Kidney (tissue), 14 donors: ENCODE measurements around the gene C9. TPM values are rescaled to one million over a fixed set of nuclear protein-coding genes. Genes with fewer than 3 reads are reported as not detected.

Experiments used
- DNase-seq, 5 donors: peaks; one replicate each; pipeline ENCODE4 v3.0.0-alpha.2; 2013 to 2020
- FAIRE-seq: peaks from 2 replicates; lab custom pipeline; 2012; peaks lifted over from hg19 to GRCh38; lab: Jason Lieb, UNC
- H3K27ac ChIP-seq, 2 donors: one replicate each; pipeline ENCODE4 v1.7.0; 2013; ENCODE audit warnings: low read depth in 2 of 2, low read length in 2 of 2, inconsistent platforms in 1 of 2
- H3K27me3 ChIP-seq: one replicate; pipeline ENCODE4 v1.7.1; 2013; ENCODE audit warnings: low read length, inconsistent platforms; ENCODE audit not compliant: control insufficient read depth, insufficient read depth
- H3K36me3 ChIP-seq, 3 donors: one replicate each; pipeline versions ENCODE4 v1.7.0 to v1.7.1; 2013; ENCODE audit warnings: low read length in 3 of 3, control low read depth in 1 of 3, inconsistent platforms in 1 of 3; ENCODE audit not compliant: insufficient read depth in 3 of 3, control insufficient read depth in 2 of 3
- H3K4me1 ChIP-seq, 3 donors: one replicate each; pipeline versions ENCODE4 v1.7.0 to v1.7.1; 2013; ENCODE audit warnings: low read length in 3 of 3, inconsistent platforms in 1 of 3, low read depth in 1 of 3; ENCODE audit not compliant: control insufficient read depth in 2 of 3, insufficient read depth in 2 of 3
- H3K4me3 ChIP-seq, 3 donors: one replicate each; pipeline versions ENCODE4 v1.7.0 to v1.8.1; 2013; ENCODE audit warnings: low read length in 3 of 3, control low read depth in 1 of 3, inconsistent platforms in 1 of 3
- H3K9ac ChIP-seq, 3 donors: one replicate each; pipeline versions ENCODE4 v1.7.0 to v1.7.1; 2013; ENCODE audit warnings: low read length in 3 of 3, control low read depth in 1 of 3, inconsistent platforms in 1 of 3
- H3K9me3 ChIP-seq, 3 donors: one replicate each; pipeline versions ENCODE4 v1.7.0 to v1.7.1; 2013; ENCODE audit warnings: low read length in 3 of 3, control low read depth in 1 of 3, inconsistent platforms in 1 of 3; ENCODE audit not compliant: control insufficient read depth in 2 of 3, insufficient read depth in 1 of 3
- CTCF ChIP-seq: IDR thresholded peaks from 3 replicates; pipeline ENCODE4 v1.5.1; 2012; ENCODE audit warnings: mild to moderate bottlenecking, moderate library complexity, borderline replicate concordance; ENCODE audit not compliant: insufficient read depth; ENCODE audit errors: extremely low read depth
- intact Hi-C: fragments of 100-400 bp; cut with DNase I; formaldehyde crosslinking; loops from one replicate; pipeline ENCODE4 v1.11.1; 2022
- polyA plus RNA-seq: library from polyadenylated mRNA; stranded (reverse); fragments of 350-450 nt; fragmentation: Illumina TruSeq; extraction: RNeasy Lipid Tissue Mini Kit (QIAGEN cat#74804); gene quantifications from one replicate; pipeline ENCODE4 v1.2.3, GENCODE V29; 2014; ENCODE audit warnings: low read depth, low replicate concordance; ENCODE audit not compliant: insufficient read depth
- total RNA-seq: library from RNA; stranded (reverse); fragmentation: NEBNext Ultra II Directional; extraction: Animal tissue kit (Norgen Biotek cat#: 25700); gene quantifications from one replicate; pipeline ENCODE4 v1.2.1, GENCODE V29; 2021
- donor health status: control.
- donor health status: control.
- donor health status: control.
- donor health status: control.
- donor health status: control.
- donor health status: DM: yes; HTN: yes; CAD: no.
- donor health status: Normal renal cell carcinoma (clear cell type).

The C9 gene
- total and polyA plus RNA-seq, 2 donors from 2014 or later = 1.5 to 4.5 TPM

- Histone ChIP-seq H3K4me1 (no peaks in the 10 kb centered on the region), H3K36me3 (no peaks in the 10 kb centered on the region), H3K4me3 (no peak overlapping the region), H3K9ac (no peak overlapping the region), H3K27ac (no peak overlapping the region), H3K27me3 (no peaks in the 10 kb centered on the region), H3K9me3 (peaks cover 0 to 7% (median 3%) of the 10 kb centered on the region in 3 donors)
- intact Hi-C loops = no loop called here
- TF ChIP-seq CTCF = no peak
- DNase-seq (no peak), FAIRE-seq (no peak)
Observed at GRCh38 chr5:39240750-39241149, 123.5 kb downstream of the C9 start.

GRCh38 chr5:39238366-39239105 lies 125.8 kb downstream of the C9 start:
- no peaks in the 10 kb centered on the region for H3K4me1 ChIP-seq
- intact Hi-C loops = no loop called here
- peaks cover 0 to 7% (median 3%) of the 10 kb centered on the region in 3 donors for H3K9me3 ChIP-seq
- H3K27ac ChIP-seq = no peak overlapping the region
- H3K36me3 ChIP-seq = no peaks in the 10 kb centered on the region
- FAIRE-seq = no peak
- no peak for DNase-seq
- no peaks in the 10 kb centered on the region for H3K27me3 ChIP-seq
- H3K9ac ChIP-seq = no peak overlapping the region
- no peak for TF ChIP-seq CTCF
- no peak overlapping the region for H3K4me3 ChIP-seq

- no peak for FAIRE-seq
- Histone ChIP-seq H3K27me3 (no peaks in the 10 kb centered on the region), H3K36me3 (no peaks in the 10 kb centered on the region), H3K9ac (no peak overlapping the region), H3K9me3 (peaks cover 0 to 7% (median 3%) of the 10 kb centered on the region in 3 donors), H3K4me1 (no peaks in the 10 kb centered on the region), H3K4me3 (no peak overlapping the region), H3K27ac (no peak overlapping the region)
- intact Hi-C loops = no loop called here
- no peak for TF ChIP-seq CTCF
- no peak for DNase-seq
Observed at GRCh38 chr5:39236718-39237117, 127.6 kb downstream of the C9 start.
